Esophagus squamous epithelium (tissue), 5 donors: ENCODE results near the gene NCKIPSD. TPM values are rescaled to one million over a fixed set of nuclear protein-coding genes. Genes with fewer than 3 reads are reported as not detected.

Source experiments
- DNase-seq: peaks from one replicate; lab custom pipeline; 2025; lab: John Stamatoyannopoulos, UW
- H3K27ac ChIP-seq, 4 donors: fragments of 200-600 bp; sonication (generic); one replicate each; pipeline ENCODE4 v1.5.1; 2016 to 2019; ENCODE audit warnings: mild to moderate bottlenecking in 1 of 4
- H3K27me3 ChIP-seq, 4 donors: fragments of 200-600 bp; sonication (generic); 1 replicate in 3 of 4; 2 replicates in 1 of 4; pipeline versions ENCODE4 v1.5.1 to v1.6.0; 2017 to 2021; ENCODE audit warnings: antibody characterized with exemption in 1 of 4
- H3K36me3 ChIP-seq, 3 donors: fragments of 200-600 bp; sonication (generic); one replicate each; pipeline ENCODE4 v1.5.1; 2016 to 2019
- H3K4me1 ChIP-seq, 3 donors: fragments of 200-600 bp; sonication (generic); one replicate each; pipeline ENCODE4 v1.5.1; 2017 to 2019
- H3K4me3 ChIP-seq, 4 donors: fragments of 200-600 bp; sonication (generic); 1 replicate in 3 of 4; 2 replicates in 1 of 4; pipeline ENCODE4 v1.5.1; 2016 to 2019; ENCODE audit warnings: mild to moderate bottlenecking in 2 of 4, moderate library complexity in 1 of 4
- H3K9me3 ChIP-seq, 3 donors: fragments of 200-600 bp; sonication (generic); one replicate each; pipeline ENCODE4 v1.5.1; 2016 to 2019
- POLR2A ChIP-seq, 4 donors: fragments of 450-650 bp; IDR thresholded peaks; one replicate each; pipeline ENCODE4 v1.6.1; 2017; ENCODE audit warnings: antibody characterized with exemption in 4 of 4, mild to moderate bottlenecking in 4 of 4, moderate library complexity in 3 of 4
- WGBS, 2 donors: methylation state at CpG; one replicate each; pipeline ENCODE4 v1.1.5; 2018; 5-methylcytosine and 5-hydroxymethylcytosine counted together
- intact Hi-C: fragments of 100-400 bp; cut with DNase I; formaldehyde crosslinking; loops from one replicate; pipeline ENCODE4 v1.15.0; 2022
- total RNA-seq, 4 donors: library from RNA; depleted of rRNA; stranded (reverse); fragments of >200 nt; gene quantifications; one replicate each; pipeline ENCODE4 v1.1.0, GENCODE V29; 2016
- TF ChIP-seq, protein P1 (sequence below), 6 experiments: fragments of 450-650 bp in 4 of 6; fragments of 200-600 bp in 2 of 6; sonication (generic) in 2 of 6; IDR thresholded peaks; one replicate each; pipeline ENCODE4 v1.5.1; 2016 to 2019; ENCODE audit warnings: antibody characterized with exemption in 6 of 6, mild to moderate bottlenecking in 4 of 6, moderate library complexity in 4 of 6
- donor health status: DM: yes; HTN: yes; CAD: no.

The NCKIPSD gene
- total RNA-seq, 4 donors from 2014 or later: 12.4 to 16.8 (median 15.0) TPM

DNA sequence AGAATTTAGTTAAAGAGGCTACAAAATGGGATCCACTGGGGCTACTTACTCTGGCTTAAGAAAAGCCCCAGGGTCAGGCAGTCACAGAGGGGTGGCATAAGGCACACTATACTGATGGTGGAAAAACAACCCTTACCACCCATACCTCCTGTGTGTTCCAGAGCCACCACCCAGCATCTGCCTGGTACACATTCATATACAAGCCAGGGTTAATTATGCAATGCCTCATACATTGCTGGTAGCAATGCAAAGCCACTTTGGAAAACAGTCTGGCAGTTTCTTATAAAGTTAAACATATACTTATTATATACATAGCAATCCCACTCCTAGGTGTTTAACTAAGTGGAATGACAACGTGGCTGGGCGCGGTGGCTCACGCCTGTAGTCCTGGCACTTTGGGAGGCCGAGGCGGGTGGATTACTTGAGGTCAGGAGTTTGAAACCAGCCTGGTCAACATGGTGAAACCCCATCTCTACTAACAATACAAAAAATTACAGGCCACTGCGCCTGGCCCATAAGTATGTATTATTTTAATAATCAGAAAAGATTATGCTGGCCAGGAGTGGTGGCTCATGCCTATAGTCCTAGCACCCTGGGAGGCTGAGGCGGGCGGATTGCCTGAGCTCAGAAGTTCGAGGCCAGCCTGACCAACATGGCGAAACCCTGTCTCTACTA, 15.2 kb upstream of the NCKIPSD start:
- Histone ChIP-seq H3K27me3 (no peaks in the 10 kb centered on the region), H3K27ac (no peak overlapping the region), H3K4me1 (peaks cover 0 to 44% (median 7%) of the 10 kb centered on the region in 3 donors), H3K4me3 (no peak overlapping the region), H3K36me3 (peaks cover 6 to 78% (median 13%) of the 10 kb centered on the region in 3 donors), H3K9me3 (no peaks in the 10 kb centered on the region)
- intact Hi-C loops: no loop called here
- DNase-seq: no peak
- no peak for TF ChIP-seq POLR2A (IDR thresholded peaks at IDR 0.05)
- TF ChIP-seq, protein P1, sequence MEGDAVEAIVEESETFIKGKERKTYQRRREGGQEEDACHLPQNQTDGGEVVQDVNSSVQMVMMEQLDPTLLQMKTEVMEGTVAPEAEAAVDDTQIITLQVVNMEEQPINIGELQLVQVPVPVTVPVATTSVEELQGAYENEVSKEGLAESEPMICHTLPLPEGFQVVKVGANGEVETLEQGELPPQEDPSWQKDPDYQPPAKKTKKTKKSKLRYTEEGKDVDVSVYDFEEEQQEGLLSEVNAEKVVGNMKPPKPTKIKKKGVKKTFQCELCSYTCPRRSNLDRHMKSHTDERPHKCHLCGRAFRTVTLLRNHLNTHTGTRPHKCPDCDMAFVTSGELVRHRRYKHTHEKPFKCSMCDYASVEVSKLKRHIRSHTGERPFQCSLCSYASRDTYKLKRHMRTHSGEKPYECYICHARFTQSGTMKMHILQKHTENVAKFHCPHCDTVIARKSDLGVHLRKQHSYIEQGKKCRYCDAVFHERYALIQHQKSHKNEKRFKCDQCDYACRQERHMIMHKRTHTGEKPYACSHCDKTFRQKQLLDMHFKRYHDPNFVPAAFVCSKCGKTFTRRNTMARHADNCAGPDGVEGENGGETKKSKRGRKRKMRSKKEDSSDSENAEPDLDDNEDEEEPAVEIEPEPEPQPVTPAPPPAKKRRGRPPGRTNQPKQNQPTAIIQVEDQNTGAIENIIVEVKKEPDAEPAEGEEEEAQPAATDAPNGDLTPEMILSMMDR (IDR thresholded peaks at IDR 0.05): no peak
- WGBS, 2 donors: 90 to 92% methylated on average over 5 to 7 of the region's 11 CpGs

DNA sequence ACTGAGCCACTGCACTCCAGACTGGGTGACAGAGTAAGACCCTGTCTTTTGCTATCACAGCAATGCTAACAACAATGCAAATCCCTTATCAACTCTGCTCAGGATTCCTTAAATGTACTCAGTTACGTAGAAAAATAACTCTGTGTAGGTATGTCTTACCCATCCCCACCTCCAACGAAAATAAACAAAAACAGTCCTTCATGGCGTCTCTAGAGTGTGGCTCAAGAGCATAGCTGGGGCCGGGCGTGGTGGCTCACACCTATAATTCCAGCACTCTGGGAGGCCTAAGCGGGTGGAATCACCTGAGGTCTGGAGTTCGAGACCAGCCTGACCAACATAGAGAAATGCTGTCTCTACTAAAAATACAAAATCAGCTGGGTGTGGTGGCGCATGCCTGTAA, 13.2 kb upstream of the NCKIPSD start:
- Histone ChIP-seq H3K36me3 (peaks cover 13 to 76% (median 16%) of the 10 kb centered on the region in 3 donors), H3K4me1 (peaks cover 14 to 57% (median 26%) of the 10 kb centered on the region in 3 donors), H3K4me3 (no peak overlapping the region), H3K9me3 (no peaks in the 10 kb centered on the region), H3K27ac (no peak overlapping the region), H3K27me3 (no peaks in the 10 kb centered on the region)
- intact Hi-C loops: no loop called here
- TF ChIP-seq POLR2A (IDR thresholded peaks at IDR 0.05): no peak
- DNase-seq: no peak
- WGBS, 2 donors: 89 to 90% methylated on average over 2 to 8 of the region's 8 CpGs

DNA sequence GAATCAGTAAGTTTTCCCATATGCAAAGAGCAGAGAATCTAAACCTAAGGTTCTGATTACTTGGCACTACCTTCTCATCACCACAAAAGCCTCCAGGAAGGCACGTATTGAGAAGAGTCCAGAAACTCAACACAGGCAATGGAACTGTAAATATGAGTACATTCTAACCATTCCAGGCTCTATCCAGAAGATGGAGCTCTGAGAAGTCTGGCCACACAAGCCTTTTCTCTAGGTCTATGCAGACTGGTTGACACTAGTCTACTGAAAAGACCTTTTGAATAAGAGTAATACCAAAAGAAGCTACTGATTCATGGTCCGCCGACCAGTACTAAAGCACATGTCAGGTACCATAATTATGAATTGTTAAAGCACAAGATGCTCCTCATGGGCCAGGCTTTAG, 12.2 kb upstream of the NCKIPSD start:
- Histone ChIP-seq H3K4me3 (no peak overlapping the region), H3K27me3 (no peaks in the 10 kb centered on the region), H3K27ac (no peak overlapping the region), H3K9me3 (no peaks in the 10 kb centered on the region), H3K36me3 (peaks cover 13 to 80% (median 23%) of the 10 kb centered on the region in 3 donors), H3K4me1 (peaks cover 19 to 56% (median 27%) of the 10 kb centered on the region in 3 donors)
- intact Hi-C loops: no loop called here
- no peak for DNase-seq
- WGBS, 2 donors: 60 to 89% methylated on average over 3 of the region's 3 CpGs
- no peak for TF ChIP-seq POLR2A (IDR thresholded peaks at IDR 0.05)
- TF ChIP-seq, protein P1 (IDR thresholded peaks at IDR 0.05): no peak

DNA sequence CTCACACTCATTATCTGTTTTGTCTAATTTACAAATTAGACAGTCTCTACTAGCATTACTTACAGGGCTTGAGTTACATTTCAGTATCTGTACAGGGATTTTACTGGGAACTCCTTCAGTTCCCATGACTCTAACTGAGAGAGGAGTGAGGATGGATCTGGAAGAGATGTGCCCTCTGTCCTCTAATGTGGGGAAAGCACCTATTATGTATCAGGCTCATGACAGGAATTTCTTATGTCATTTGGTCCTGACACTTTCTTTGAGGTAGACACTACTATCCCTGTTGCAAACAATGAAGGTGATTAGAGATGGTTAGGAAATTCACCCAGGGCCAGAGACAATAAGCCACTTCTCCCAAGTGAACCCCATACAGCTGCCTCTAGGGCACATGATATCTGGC, 10.9 kb upstream of the NCKIPSD start:
- TF ChIP-seq POLR2A (IDR thresholded peaks at IDR 0.05): no peak
- TF ChIP-seq, protein P1 (IDR thresholded peaks at IDR 0.05): no peak
- H3K27ac ChIP-seq: peak overlapping the region in 2 of 4 donors; percentile 3 to 92
- no peak for DNase-seq
- intact Hi-C loops: no loop called here
- H3K36me3 ChIP-seq: peaks cover 25 to 80% (median 34%) of the 10 kb centered on the region in 3 donors
- no peak overlapping the region for H3K4me3 ChIP-seq
- peaks cover 19 to 59% (median 29%) of the 10 kb centered on the region in 3 donors for H3K4me1 ChIP-seq
- no peaks in the 10 kb centered on the region for H3K9me3 ChIP-seq
- H3K27me3 ChIP-seq: no peaks in the 10 kb centered on the region

DNA sequence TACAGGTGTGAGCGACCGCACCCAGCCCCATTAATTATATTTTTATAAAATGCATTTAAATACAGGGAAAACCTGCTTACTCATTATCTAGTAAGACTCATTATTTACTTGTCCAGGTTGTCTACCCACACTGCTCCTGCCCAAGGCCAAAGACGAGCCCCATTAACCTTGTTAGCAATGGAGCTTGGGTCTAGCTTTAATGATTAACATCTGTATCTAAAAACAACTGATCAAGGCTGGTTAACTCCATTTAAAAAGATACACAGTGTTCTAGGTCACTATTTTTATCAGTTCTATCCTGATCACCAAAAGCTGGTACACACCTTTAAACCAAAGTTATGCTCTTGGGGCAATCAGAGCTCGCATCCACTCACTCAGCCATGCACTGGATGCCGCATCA, 10.4 kb upstream of the NCKIPSD start:
- peaks cover 25 to 80% (median 38%) of the 10 kb centered on the region in 3 donors for H3K36me3 ChIP-seq
- peaks cover 19 to 58% (median 29%) of the 10 kb centered on the region in 3 donors for H3K4me1 ChIP-seq
- peak overlapping the region in 3 of 4 donors; percentile 3 to 92 (median 81) for H3K27ac ChIP-seq
- no peaks in the 10 kb centered on the region for H3K27me3 ChIP-seq
- H3K4me3 ChIP-seq: no peak overlapping the region
- intact Hi-C loops: no loop called here
- no peaks in the 10 kb centered on the region for H3K9me3 ChIP-seq
- 87 to 91% methylated on average over 5 of the region's 5 CpGs for WGBS, 2 donors
- no peak for TF ChIP-seq POLR2A (IDR thresholded peaks at IDR 0.05)
- TF ChIP-seq, protein P1 (IDR thresholded peaks at IDR 0.05): no peak
- DNase-seq: no peak
